Measurements from ENCODE around the gene ABCF2. TPM values are rescaled to one million over a fixed set of nuclear protein-coding genes. Genes with fewer than 3 reads are reported as not detected.

Gene ABCF2
- total and polyA plus RNA-seq, 2 of the 13 experiments (the other 11 are each of a cell fraction or from before 2014, with no cell fraction given): 16.3 to 42.5 TPM

DNA sequence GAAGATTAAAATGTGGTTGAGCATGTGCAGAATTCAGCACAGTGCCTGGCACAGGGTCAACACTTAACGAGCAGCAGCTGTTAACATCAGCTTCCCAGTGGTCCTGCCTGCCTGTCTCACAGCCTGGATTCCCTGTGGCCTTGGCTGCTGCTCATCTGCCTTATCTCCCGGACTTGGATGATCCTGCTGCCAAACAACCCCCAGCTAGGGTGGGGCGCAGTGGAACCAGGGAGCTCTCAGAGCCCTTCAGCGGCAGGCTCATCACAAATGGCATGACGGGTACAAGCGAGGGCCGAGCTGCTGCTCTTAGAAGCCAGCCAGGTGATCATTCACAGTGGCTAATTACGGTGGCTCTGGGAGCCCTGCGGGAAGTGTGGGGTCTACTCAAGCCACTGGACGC is 34.5 kb upstream of the ABCF2 start:
- 0% methylated on average over 4 of the region's 10 CpGs for WGBS (ENCODE audit: low lambda C conversion rate)
- Histone ChIP-seq H3K9ac (ENCODE audit: insufficient read depth, low read depth, low read length) (no peak overlapping the region), H4K20me1 (ENCODE audit: insufficient read depth, low read length) (no peaks in the 10 kb centered on the region), H3K9me3 (ENCODE audit: low read length) (no peaks in the 10 kb centered on the region), H2AFZ (ENCODE audit: low read length) (no peak overlapping the region), H3K27ac (ENCODE audit: extremely low read length, insufficient read depth, low read length) (no peak overlapping the region), H3K4me2 (ENCODE audit: low read depth, low read length) (no peak overlapping the region), H3K27me3 (ENCODE audit: control insufficient read depth in 1 of 2, insufficient read depth in 2 of 2, low read length in 2 of 2) (peaks cover 6 to 58% of the 10 kb centered on the region in 2 experiments), H3K4me1 (ENCODE audit: insufficient read depth, low read length) (no peaks in the 10 kb centered on the region), H3K4me3 (replicated peaks in 1 of 3; ENCODE audit: insufficient read depth in 1 of 3, low read depth in 2 of 3, low read length in 3 of 3) (no peak overlapping the region), H3K79me2 (ENCODE audit: insufficient read depth, low read length) (no peaks in the 10 kb centered on the region), H3K36me3 (replicated peaks in 1 of 2; ENCODE audit: control insufficient read depth in 1 of 2, insufficient read depth in 2 of 2, low read length in 2 of 2) (no peaks in the 10 kb centered on the region)
- ChIA-PET CTCF (ENCODE audit: low intra/inter-chr PET ratio, low total read pairs) (no interaction called here), POLR2A (no interaction called here)
- DNase-seq (ENCODE audit: low spot score) (no peak), ATAC-seq (no peak), FAIRE-seq (no peak)
- in situ Hi-C loops (cut with HindIII; ENCODE audit: extremely low pct_ligation_motif_present, low pct_unique_long_range_greater_than_20kb): no loop called here
- TF ChIP-seq, protein P1, sequence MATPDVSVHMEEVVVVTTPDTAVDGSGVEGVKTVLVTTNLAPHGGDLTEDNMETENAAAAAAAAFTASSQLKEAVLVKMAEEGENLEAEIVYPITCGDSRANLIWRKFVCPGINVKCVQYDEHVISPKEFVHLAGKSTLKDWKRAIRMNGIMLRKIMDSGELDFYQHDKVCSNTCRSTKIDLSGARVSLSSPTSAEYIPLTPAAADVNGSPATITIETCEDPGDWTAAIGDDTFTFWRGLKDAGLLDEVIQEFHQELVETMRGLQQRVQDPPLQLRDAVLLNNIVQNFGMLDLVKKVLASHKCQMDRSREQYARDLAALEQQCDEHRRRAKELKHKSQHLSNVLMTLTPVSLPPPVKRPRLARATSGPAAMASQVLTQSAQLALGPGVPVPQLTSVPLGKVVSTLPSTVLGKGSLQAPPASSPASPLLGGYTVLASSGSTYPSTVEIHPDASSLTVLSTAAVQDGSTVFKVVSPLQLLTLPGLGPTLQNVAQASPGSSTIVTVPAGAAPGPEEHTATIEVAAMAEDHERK (CRISPR knock-in tag; IDR thresholded peaks at IDR 0.05; ENCODE audit: low read depth): no peak
- TF ChIP-seq NFIC (IDR thresholded peaks at IDR 0.05; ENCODE audit: low read length): no peak
- TF ChIP-seq FOXJ3 (CRISPR knock-in tag; IDR thresholded peaks at IDR 0.05; ENCODE audit: borderline replicate concordance): no peak
- TF ChIP-seq, protein P2, sequence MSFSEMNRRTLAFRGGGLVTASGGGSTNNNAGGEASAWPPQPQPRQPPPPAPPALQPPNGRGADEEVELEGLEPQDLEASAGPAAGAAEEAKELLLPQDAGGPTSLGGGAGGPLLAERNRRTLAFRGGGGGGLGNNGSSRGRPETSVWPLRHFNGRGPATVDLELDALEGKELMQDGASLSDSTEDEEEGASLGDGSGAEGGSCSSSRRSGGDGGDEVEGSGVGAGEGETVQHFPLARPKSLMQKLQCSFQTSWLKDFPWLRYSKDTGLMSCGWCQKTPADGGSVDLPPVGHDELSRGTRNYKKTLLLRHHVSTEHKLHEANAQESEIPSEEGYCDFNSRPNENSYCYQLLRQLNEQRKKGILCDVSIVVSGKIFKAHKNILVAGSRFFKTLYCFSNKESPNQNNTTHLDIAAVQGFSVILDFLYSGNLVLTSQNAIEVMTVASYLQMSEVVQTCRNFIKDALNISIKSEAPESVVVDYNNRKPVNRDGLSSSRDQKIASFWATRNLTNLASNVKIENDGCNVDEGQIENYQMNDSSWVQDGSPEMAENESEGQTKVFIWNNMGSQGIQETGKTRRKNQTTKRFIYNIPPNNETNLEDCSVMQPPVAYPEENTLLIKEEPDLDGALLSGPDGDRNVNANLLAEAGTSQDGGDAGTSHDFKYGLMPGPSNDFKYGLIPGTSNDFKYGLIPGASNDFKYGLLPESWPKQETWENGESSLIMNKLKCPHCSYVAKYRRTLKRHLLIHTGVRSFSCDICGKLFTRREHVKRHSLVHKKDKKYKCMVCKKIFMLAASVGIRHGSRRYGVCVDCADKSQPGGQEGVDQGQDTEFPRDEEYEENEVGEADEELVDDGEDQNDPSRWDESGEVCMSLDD (CRISPR knock-in tag; IDR thresholded peaks at IDR 0.05; ENCODE audit: borderline replicate concordance): no peak
- TF ChIP-seq, protein P3, sequence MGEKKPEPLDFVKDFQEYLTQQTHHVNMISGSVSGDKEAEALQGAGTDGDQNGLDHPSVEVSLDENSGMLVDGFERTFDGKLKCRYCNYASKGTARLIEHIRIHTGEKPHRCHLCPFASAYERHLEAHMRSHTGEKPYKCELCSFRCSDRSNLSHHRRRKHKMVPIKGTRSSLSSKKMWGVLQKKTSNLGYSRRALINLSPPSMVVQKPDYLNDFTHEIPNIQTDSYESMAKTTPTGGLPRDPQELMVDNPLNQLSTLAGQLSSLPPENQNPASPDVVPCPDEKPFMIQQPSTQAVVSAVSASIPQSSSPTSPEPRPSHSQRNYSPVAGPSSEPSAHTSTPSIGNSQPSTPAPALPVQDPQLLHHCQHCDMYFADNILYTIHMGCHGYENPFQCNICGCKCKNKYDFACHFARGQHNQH (CRISPR knock-in tag; IDR thresholded peaks at IDR 0.05): no peak
- no peak for TF ChIP-seq PAF1 (CRISPR knock-in tag; IDR thresholded peaks at IDR 0.05)
- TF ChIP-seq ZNF24 (IDR thresholded peaks at IDR 0.05): no peak
- TF ChIP-seq, protein P4, sequence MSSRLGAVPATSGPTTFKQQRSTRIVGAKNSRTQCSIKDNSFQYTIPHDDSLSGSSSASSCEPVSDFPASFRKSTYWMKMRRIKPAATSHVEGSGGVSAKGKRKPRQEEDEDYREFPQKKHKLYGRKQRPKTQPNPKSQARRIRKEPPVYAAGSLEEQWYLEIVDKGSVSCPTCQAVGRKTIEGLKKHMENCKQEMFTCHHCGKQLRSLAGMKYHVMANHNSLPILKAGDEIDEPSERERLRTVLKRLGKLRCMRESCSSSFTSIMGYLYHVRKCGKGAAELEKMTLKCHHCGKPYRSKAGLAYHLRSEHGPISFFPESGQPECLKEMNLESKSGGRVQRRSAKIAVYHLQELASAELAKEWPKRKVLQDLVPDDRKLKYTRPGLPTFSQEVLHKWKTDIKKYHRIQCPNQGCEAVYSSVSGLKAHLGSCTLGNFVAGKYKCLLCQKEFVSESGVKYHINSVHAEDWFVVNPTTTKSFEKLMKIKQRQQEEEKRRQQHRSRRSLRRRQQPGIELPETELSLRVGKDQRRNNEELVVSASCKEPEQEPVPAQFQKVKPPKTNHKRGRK (CRISPR knock-in tag; IDR thresholded peaks at IDR 0.05): no peak
- TF ChIP-seq JARID2 (CRISPR knock-in tag; IDR thresholded peaks at IDR 0.05; ENCODE audit: insufficient replicate concordance): no peak
- no peak for TF ChIP-seq THYN1 (CRISPR knock-in tag; IDR thresholded peaks at IDR 0.05; ENCODE audit: borderline replicate concordance, low read depth)
- no TSS peak for BruUV-seq (replicated peaks)
- intact Hi-C loops (cut with micrococcal nuclease; ENCODE audit: unreplicated experiment): no loop called here
